Stimulated activated CD8-positive, alpha-beta memory T cell treated with anti-CD3 and anti-CD28 coated beads, Interleukin-4, amount 100 ng/mL, for 48 hours (primary cell): ENCODE data around the gene SAMD3.
"Not testable (repeated sequence)": the region's sequence is repeated elsewhere in the genome, so short reads cannot be mapped to it uniquely, and the experiment has no call there.

ENCODE experiments used
- DNase-seq: peaks from one replicate; pipeline ENCODE4 v3.0.0-alpha.2; 2020

The SAMD3 gene

GRCh38 chr6:130170160-130170559 lies 52.6 kb downstream of the SAMD3 start:
- DNase-seq: not testable (repeated sequence)

GRCh38 chr6:130167655-130168054 lies 55.1 kb downstream of the SAMD3 start:
- DNase-seq: no peak

GRCh38 chr6:130164251-130164650 lies 58.5 kb downstream of the SAMD3 start:
- no peak for DNase-seq

GRCh38 chr6:130163266-130163665 lies 59.5 kb downstream of the SAMD3 start:
- no peak for DNase-seq

- no peak for DNase-seq
These were observed 60.3 kb downstream of the SAMD3 start for GRCh38 chr6:130162421-130162820.

GRCh38 chr6:130161683-130162404 lies 60.9 kb downstream of the SAMD3 start:
- no peak for DNase-seq

- no peak for DNase-seq
These were observed 62.8 kb downstream of the SAMD3 start for GRCh38 chr6:130159956-130160355.

GRCh38 chr6:130158548-130158947 lies 64.2 kb downstream of the SAMD3 start:
- DNase-seq: no peak

- DNase-seq: no peak
These were observed 64.7 kb downstream of the SAMD3 start for GRCh38 chr6:130158056-130158455.

- no peak for DNase-seq
These were observed 65.8 kb downstream of the SAMD3 start for GRCh38 chr6:130156908-130157307.

- DNase-seq: no peak
These were observed 69.7 kb downstream of the SAMD3 start for GRCh38 chr6:130152908-130153510.

- no peak for DNase-seq
These were observed 71.8 kb downstream of the SAMD3 start for GRCh38 chr6:130150906-130151305.

- DNase-seq: not testable (repeated sequence)
These were observed 73.7 kb downstream of the SAMD3 start for GRCh38 chr6:130149016-130149415.

- no peak for DNase-seq
These were observed 74.6 kb downstream of the SAMD3 start for GRCh38 chr6:130148181-130148580.

- DNase-seq: no peak
These were observed 75.6 kb downstream of the SAMD3 start for GRCh38 chr6:130147111-130147510.

GRCh38 chr6:130143709-130144108 lies 79.0 kb downstream of the SAMD3 start:
- no peak for DNase-seq

- no peak for DNase-seq
These were observed 82.7 kb downstream of the SAMD3 start for GRCh38 chr6:130140084-130140483.

GRCh38 chr6:130138909-130139242 lies 83.9 kb downstream of the SAMD3 start:
- DNase-seq: no peak

GRCh38 chr6:130138116-130138908 lies 84.4 kb downstream of the SAMD3 start:
- no peak for DNase-seq

GRCh38 chr6:130136798-130137197 lies 86.0 kb downstream of the SAMD3 start:
- no peak for DNase-seq

GRCh38 chr6:130134582-130134981 lies 88.2 kb downstream of the SAMD3 start:
- no peak for DNase-seq

GRCh38 chr6:130132286-130132701 lies 90.5 kb downstream of the SAMD3 start:
- peak; percentile 57 for DNase-seq

- no peak for DNase-seq
These were observed 92.9 kb downstream of the SAMD3 start for GRCh38 chr6:130129762-130130246.

- no peak for DNase-seq
These were observed 94.4 kb downstream of the SAMD3 start for GRCh38 chr6:130128326-130128725.
